Endodermal cell (in vitro differentiated cells): ENCODE results near the gene GABRB1. TPM values are rescaled to one million over a fixed set of nuclear protein-coding genes. Genes with fewer than 3 reads are reported as not detected.

ENCODE experiments used
- DNase-seq: peaks from one replicate; pipeline ENCODE4 v3.0.0-alpha.2; 2017
- H3K27ac ChIP-seq: 2 replicates; pipeline ENCODE4 v1.5.1; 2013; ENCODE audit warnings: mild to moderate bottlenecking, low read depth, low read length, moderate library complexity
- H3K27me3 ChIP-seq: 2 replicates; pipeline ENCODE4 v1.6.1; 2013; ENCODE audit warnings: mild to moderate bottlenecking, low read length, moderate library complexity; ENCODE audit not compliant: insufficient read depth, control insufficient read depth, poor library complexity, severe bottlenecking
- H3K36me3 ChIP-seq: 2 replicates; pipeline ENCODE4 v1.7.0; 2013; ENCODE audit warnings: mild to moderate bottlenecking, low read length, moderate library complexity; ENCODE audit not compliant: control insufficient read depth, insufficient read depth
- H3K4me1 ChIP-seq: one replicate; pipeline ENCODE4 v1.7.0; 2013; ENCODE audit warnings: low read length; ENCODE audit not compliant: control insufficient read depth, insufficient read depth
- H3K4me3 ChIP-seq: 2 replicates; pipeline ENCODE4 v1.5.1; 2013; ENCODE audit warnings: mild to moderate bottlenecking, low read length, moderate library complexity
- H3K9ac ChIP-seq: 2 replicates; pipeline ENCODE4 v1.6.1; 2013; ENCODE audit warnings: mild to moderate bottlenecking, low read length, moderate library complexity; ENCODE audit not compliant: poor library complexity, severe bottlenecking; ENCODE audit errors: extremely low read depth
- H3K9me3 ChIP-seq: 2 replicates; pipeline ENCODE4 v1.6.1; 2013; ENCODE audit warnings: mild to moderate bottlenecking, low read length, moderate library complexity; ENCODE audit not compliant: control insufficient read depth
- H3K27ac Mint-ChIP-seq: 2 replicates; pipeline ENCODE4 v1.8.0; 2020; ENCODE audit warnings: mixed read lengths
- H3K27me3 Mint-ChIP-seq: 2 replicates; pipeline ENCODE4 v1.8.0; 2021; ENCODE audit warnings: mild to moderate bottlenecking, mixed read lengths; ENCODE audit not compliant: insufficient read depth
- H3K36me3 Mint-ChIP-seq: 2 replicates; pipeline ENCODE4 v1.8.0; 2020; ENCODE audit warnings: low read depth, mixed read lengths
- H3K4me1 Mint-ChIP-seq: 2 replicates; pipeline ENCODE4 v1.8.0; 2020; ENCODE audit warnings: mixed read lengths
- H3K4me3 Mint-ChIP-seq: 2 replicates; pipeline ENCODE4 v1.8.0; 2020; ENCODE audit warnings: mild to moderate bottlenecking, moderate library complexity, mixed read lengths
- H3K9me3 Mint-ChIP-seq: 2 replicates; pipeline ENCODE4 v1.8.0; 2020; ENCODE audit warnings: mild to moderate bottlenecking, mixed read lengths
- CTCF ChIP-seq: fragments of 200-600 bp; sonication (generic); conservative IDR thresholded peaks from 2 replicates; pipeline ENCODE4 v1.5.0; 2021; ENCODE audit warnings: antibody characterized with exemption, mild to moderate bottlenecking
- WGBS, 2 experiments: methylation state at CpG; one replicate each; pipeline versions ENCODE4 v1.1.5 to v1.1.7; 2013; ENCODE audit warnings: missing lambda C conversion rate in 2 of 2, mixed read lengths in 1 of 2; ENCODE audit not compliant: insufficient coverage in 1 of 2, insufficient read length in 1 of 2; 5-methylcytosine and 5-hydroxymethylcytosine counted together
- total RNA-seq, 2 donors: library from RNA; stranded (reverse); fragmentation: NEBNext Ultra II Directional in 1 of 2; extraction: Animal tissue kit (Norgen Biotek cat#: 25700) in 1 of 2; gene quantifications; 2 replicates in 1 of 2; 3 replicates in 1 of 2; pipeline ENCODE4 v1.2.1, GENCODE V29; 2021

GABRB1 gene
- total RNA-seq, 2 donors from 2014 or later = not detected

- WGBS, 2 experiments = 89% methylated on average over 3 of the region's 3 CpGs; no CpG with 5 or more reads in 1 of the 2 experiments
- peaks cover 9% of the 10 kb centered on the region for H3K4me1 Mint-ChIP-seq
- no peaks in the 10 kb centered on the region for H3K27me3 ChIP-seq
- no peak for DNase-seq
- H3K9me3 Mint-ChIP-seq = no peaks in the 10 kb centered on the region
- no peak overlapping the region for H3K4me3 Mint-ChIP-seq
- H3K4me3 ChIP-seq = no peak overlapping the region
- H3K27ac Mint-ChIP-seq = no peak overlapping the region
- H3K36me3 Mint-ChIP-seq = no peaks in the 10 kb centered on the region
- H3K9ac ChIP-seq = no peak overlapping the region
- no peak overlapping the region for H3K27ac ChIP-seq
- H3K9me3 ChIP-seq = no peaks in the 10 kb centered on the region
- no peaks in the 10 kb centered on the region for H3K27me3 Mint-ChIP-seq
- H3K36me3 ChIP-seq = no peaks in the 10 kb centered on the region
- no peak for TF ChIP-seq CTCF
- H3K4me1 ChIP-seq = no peaks in the 10 kb centered on the region
These were observed 22.8 kb downstream of the GABRB1 start for GRCh38 chr4:47054130-47054529.

- no peak for TF ChIP-seq CTCF
- H3K27ac ChIP-seq = no peak overlapping the region
- H3K27me3 ChIP-seq = no peaks in the 10 kb centered on the region
- H3K4me3 Mint-ChIP-seq = no peak overlapping the region
- H3K27me3 Mint-ChIP-seq = no peaks in the 10 kb centered on the region
- peaks cover 1% of the 10 kb centered on the region for H3K4me1 Mint-ChIP-seq
- no peaks in the 10 kb centered on the region for H3K9me3 ChIP-seq
- no peaks in the 10 kb centered on the region for H3K36me3 Mint-ChIP-seq
- H3K9ac ChIP-seq = no peak overlapping the region
- no peaks in the 10 kb centered on the region for H3K36me3 ChIP-seq
- no peak overlapping the region for H3K4me3 ChIP-seq
- no peak for DNase-seq
- H3K27ac Mint-ChIP-seq = no peak overlapping the region
- H3K9me3 Mint-ChIP-seq = no peaks in the 10 kb centered on the region
- 80 to 84% methylated on average over 1 to 2 of the region's 2 CpGs for WGBS, 2 experiments
- no peaks in the 10 kb centered on the region for H3K4me1 ChIP-seq
These were observed 26.6 kb downstream of the GABRB1 start for GRCh38 chr4:47057991-47058390.

DNA sequence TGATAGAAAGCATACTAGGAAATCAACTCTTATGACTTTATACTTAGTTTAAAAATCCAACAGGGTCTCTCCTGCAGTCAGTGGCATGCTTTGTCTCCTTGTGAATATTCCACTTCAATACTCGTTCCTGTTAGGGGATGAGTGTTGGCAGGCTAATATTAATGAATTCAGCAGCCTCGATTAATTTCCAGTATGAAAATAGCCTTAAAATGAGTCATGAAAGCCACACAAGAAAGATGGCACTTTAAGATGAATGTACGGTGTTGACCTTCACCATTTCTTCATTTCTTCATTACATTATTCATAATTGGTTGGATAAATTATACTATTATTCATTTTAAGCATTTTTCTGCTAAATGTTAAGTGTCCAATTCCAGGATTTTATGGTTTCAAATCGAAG, 29.2 kb downstream of the GABRB1 start:
- no peaks in the 10 kb centered on the region for H3K27me3 ChIP-seq
- H3K9ac ChIP-seq = no peak overlapping the region
- DNase-seq = no peak
- H3K36me3 ChIP-seq = no peaks in the 10 kb centered on the region
- H3K27ac ChIP-seq = no peak overlapping the region
- 82% methylated on average over 2 to 4 of the region's 4 CpGs for WGBS, 2 experiments
- TF ChIP-seq CTCF = no peak
- no peaks in the 10 kb centered on the region for H3K9me3 ChIP-seq
- Mint-ChIP-seq H3K4me3 (no peak overlapping the region), H3K27ac (no peak overlapping the region), H3K9me3 (no peaks in the 10 kb centered on the region), H3K36me3 (no peaks in the 10 kb centered on the region), H3K27me3 (no peaks in the 10 kb centered on the region), H3K4me1 (peaks cover 1% of the 10 kb centered on the region)
- no peaks in the 10 kb centered on the region for H3K4me1 ChIP-seq
- no peak overlapping the region for H3K4me3 ChIP-seq
